Hematopoietic multipotent progenitor cell treated with erythropoietin and hydrocortisone succinate and interleukin-3 and kit ligand, for 8 days (in vitro differentiated cells): ENCODE measurements around the gene CEL.
"Not testable (repeated sequence)": the region's sequence is repeated elsewhere in the genome, so short reads cannot be mapped to it uniquely, and the experiment has no call there.

Experiments used
- DNase-seq: peaks from one replicate; pipeline ENCODE4 v3.0.0-alpha.2; 2015

The CEL gene

DNA sequence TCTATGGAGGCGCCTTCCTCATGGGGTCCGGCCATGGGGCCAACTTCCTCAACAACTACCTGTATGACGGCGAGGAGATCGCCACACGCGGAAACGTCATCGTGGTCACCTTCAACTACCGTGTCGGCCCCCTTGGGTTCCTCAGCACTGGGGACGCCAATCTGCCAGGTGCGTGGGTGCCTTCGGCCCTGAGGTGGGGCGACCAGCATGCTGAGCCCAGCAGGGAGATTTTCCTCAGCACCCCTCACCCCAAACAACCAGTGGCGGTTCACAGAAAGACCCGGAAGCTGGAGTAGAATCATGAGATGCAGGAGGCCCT is 3.2 kb downstream of the CEL start:
- DNase-seq = no peak

DNA sequence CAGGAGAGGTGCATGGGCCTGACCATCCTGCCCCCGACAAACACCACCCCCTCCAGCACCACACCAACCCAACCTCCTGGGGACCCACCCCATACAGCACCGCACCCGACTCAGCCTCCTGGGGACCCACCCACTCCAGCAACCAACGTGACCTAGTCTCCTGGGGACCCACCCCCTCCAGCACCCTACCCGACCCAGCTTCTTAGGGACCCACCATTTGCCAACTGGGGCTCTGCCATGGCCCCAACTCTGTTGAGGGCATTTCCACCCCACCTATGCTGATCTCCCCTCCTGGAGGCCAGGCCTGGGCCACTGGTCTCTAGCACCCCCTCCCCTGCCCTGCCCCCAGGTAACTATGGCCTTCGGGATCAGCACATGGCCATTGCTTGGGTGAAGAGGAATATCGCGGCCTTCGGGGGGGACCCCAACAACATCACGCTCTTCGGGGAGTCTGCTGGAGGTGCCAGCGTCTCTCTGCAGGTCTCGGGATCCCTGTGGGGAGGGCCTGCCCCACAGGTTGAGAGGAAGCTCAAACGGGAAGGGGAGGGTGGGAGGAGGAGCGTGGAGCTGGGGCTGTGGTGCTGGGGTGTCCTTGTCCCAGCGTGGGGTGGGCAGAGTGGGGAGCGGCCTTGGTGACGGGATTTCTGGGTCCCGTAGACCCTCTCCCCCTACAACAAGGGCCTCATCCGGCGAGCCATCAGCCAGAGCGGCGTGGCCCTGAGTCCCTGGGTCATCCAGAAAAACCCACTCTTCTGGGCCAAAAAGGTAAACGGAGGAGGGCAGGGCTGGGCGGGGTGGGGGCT is 4.6 kb downstream of the CEL start:
- no peak for DNase-seq

DNA sequence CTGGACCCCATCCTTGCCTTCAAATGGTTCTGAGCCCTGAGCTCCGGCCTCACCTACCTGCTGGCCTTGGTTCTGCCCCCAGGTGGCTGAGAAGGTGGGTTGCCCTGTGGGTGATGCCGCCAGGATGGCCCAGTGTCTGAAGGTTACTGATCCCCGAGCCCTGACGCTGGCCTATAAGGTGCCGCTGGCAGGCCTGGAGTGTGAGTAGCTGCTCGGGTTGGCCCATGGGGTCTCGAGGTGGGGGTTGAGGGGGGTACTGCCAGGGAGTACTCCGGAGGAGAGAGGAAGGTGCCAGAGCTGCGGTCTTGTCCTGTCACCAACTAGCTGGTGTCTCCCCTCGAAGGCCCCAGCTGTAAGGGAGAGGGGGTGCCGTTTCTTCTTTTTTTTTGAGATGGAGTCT is 5.2 kb downstream of the CEL start:
- DNase-seq = no peak

GRCh38 chr9:133067813-133068212 is 6.0 kb downstream of the CEL start:
- no peak for DNase-seq

DNA sequence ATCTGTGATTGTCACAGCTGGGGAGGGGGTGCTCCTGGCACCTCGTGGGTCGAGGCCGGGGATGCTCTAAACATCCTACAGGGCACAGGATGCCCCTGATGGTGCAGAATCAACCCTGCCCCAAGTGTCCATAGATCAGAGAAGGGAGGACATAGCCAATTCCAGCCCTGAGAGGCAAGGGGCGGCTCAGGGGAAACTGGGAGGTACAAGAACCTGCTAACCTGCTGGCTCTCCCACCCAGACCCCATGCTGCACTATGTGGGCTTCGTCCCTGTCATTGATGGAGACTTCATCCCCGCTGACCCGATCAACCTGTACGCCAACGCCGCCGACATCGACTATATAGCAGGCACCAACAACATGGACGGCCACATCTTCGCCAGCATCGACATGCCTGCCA is 6.7 kb downstream of the CEL start:
- DNase-seq = not testable (repeated sequence)

GRCh38 chr9:133070500-133070961 is 8.8 kb downstream of the CEL start:
- DNase-seq = not testable (repeated sequence)

DNA sequence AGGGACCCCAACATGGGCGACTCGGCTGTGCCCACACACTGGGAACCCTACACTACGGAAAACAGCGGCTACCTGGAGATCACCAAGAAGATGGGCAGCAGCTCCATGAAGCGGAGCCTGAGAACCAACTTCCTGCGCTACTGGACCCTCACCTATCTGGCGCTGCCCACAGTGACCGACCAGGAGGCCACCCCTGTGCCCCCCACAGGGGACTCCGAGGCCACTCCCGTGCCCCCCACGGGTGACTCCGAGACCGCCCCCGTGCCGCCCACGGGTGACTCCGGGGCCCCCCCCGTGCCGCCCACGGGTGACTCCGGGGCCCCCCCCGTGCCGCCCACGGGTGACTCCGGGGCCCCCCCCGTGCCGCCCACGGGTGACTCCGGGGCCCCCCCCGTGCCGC is 9.2 kb downstream of the CEL start:
- DNase-seq = not testable (repeated sequence)

GRCh38 chr9:133071484-133072150 is 9.8 kb downstream of the CEL start:
- no peak for DNase-seq

DNA sequence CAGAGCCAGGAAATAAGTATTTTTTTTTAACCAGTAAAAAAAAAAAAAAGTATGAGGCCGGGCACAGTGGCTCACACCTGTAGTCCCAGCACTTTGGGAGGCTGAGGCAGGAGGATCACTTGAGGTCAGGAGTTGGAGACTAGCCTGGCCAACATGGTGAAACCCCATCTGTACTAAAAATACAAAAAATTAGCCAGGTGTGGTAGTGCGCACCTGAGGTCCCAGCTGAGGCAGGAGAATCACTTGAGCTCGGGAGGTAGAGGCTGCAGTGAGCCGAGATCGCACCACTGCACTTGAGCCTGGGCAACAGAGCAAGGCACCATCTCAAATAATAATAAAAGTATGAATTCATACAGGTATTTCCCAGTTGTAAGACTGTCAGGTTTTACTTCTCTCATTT is 10.4 kb downstream of the CEL start:
- not testable (repeated sequence) for DNase-seq

DNA sequence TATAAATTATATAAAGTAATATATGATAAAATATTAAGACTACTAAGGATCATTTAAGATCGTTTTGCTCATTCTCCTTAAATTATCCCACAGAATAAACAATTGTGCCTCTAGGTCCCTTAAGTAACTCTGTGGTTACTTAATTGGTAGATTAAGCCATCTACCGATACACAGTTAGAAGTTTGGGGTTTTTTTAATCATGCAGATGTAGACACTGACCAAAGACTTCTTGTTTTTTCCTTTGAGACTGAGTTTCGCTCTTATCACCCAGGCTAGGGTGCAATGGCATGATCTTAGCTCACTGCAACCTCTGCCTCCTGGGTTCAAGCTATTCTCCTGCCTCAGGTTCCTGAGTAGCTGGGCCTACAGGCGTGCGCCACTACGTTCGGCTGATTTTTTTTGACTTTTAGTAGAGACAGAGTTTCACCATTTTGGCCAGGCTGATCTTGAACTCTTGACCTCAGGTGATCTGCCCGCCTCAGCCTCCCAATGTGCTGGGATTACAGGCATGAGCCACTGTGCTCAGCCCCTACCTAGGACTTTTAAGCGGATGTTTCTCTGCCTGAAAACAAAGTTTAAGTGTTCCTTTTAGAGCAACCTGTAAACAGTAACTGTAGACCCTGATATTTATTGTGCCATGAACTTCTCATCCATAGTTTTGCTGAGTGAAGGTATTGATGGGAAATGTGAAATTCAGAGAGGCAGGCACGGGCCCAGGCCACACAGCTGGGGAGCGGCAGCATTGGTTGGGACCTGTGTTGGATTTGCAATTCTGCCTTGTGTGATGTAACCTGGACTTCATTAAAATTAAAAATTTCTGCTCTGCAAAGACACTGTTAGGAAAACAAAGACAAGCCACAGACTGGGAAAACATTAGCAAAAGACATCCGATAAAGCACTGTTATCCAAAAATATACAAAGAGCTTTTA is 11.6 kb downstream of the CEL start:
- no peak for DNase-seq

DNA sequence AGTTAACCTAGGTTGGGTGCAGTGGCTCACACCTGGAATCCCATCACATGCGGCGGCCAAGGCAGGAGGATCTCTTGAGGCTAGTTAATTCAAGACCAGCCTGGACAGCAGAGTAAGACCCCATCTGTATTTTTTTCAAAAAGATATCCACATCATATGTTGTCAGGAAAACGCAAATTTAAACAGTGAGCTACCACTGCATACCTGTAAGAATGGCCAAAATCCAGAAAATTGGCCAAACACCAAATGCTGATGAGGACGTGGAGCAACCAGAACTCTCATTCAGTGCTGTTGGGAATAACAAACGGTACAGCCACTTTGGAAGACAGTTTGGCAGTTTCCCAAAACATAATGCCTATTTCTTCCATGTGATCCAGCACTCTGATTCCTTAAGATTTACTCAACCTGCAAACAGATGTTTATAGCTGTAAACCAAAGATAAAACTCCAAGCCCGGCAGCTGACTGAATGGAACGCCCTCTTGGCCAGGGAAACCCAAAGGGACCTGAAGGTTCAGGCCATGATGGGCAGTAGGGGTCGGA is 12.4 kb downstream of the CEL start:
- no peak for DNase-seq

GRCh38 chr9:133075925-133076630 is 14.3 kb downstream of the CEL start:
- no peak for DNase-seq

- DNase-seq = no peak
Observed at GRCh38 chr9:133076691-133077090, 14.9 kb downstream of the CEL start.

- no peak for DNase-seq
Observed at GRCh38 chr9:133078486-133078885, 16.7 kb downstream of the CEL start.

GRCh38 chr9:133080161-133080560 is 18.4 kb downstream of the CEL start:
- no peak for DNase-seq

DNA sequence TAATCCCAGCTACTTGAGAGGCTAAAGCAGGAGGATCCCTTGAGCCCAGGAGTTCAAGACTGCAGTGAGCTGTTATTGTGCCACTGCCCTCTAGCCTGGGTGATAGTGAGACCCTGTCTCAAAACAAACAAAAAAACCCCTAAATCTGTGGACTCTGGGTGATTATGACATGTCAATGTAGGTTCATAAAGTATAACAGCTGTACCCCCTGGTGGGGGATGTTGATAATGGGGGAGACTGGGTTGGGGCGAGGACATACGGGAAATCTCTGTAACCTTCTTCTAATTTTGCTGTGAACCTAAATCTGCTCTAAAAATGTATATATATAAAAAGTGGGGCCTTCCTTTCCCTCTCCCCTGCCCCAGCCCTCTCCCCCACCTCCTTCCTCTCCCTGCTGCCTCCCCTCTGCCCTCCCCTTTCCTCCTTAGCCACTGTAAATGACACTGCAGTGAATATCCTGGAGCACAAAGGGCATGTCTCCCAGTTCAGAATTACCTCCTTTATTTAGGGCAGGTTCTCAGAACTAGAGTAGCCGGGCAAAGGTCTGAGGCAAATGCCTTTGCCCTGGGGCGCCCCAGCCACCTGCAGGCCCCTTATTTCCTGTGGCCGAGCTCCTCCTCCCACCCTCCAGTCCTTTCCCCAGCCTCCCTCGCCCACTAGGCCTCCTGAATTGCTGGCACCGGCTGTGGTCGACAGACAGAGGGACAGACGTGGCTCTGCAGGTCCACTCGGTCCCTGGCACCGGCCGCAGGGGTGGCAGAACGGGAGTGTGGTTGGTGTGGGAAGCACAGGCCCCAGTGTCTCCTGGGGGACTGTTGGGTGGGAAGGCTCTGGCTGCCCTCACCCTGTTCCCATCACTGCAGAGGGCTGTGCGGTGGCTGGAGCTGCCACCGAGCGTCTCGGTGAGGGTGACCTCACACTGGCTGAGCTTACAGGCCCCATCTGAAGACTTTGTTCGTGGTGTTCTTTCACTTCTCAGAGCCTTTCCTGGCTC is 19.3 kb downstream of the CEL start:
- DNase-seq = not testable (repeated sequence)

DNA sequence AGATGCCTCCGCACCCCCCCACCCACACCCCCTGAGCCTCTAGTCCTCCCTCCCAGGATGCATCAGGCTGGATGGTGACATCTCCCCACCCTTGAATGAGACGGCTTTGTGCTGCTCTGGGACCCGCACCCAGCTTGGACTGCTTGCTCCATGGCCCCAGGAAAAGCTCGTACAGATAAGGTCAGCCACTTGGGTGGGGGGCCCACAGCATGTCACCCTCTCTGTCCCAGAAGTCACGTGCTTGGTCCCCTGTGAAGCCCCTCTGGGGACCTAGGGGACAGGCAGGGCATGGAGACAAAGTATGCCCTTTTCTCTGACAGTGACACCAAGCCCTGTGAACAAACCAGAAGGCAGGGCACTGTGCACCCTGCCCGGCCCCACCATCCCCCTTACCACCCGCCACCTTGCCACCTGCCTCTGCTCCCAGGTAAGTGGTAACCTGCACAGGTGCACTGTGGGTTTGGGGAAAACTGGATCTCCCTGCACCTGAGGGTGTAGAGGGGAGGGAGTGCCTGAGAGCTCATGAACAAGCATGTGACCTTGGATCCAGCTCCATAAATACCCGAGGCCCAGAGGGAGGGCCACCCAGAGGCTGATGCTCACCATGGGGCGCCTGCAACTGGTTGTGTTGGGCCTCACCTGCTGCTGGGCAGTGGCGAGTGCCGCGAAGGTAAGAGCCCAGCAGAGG is 20.3 kb downstream of the CEL start:
- not testable (repeated sequence) for DNase-seq

DNA sequence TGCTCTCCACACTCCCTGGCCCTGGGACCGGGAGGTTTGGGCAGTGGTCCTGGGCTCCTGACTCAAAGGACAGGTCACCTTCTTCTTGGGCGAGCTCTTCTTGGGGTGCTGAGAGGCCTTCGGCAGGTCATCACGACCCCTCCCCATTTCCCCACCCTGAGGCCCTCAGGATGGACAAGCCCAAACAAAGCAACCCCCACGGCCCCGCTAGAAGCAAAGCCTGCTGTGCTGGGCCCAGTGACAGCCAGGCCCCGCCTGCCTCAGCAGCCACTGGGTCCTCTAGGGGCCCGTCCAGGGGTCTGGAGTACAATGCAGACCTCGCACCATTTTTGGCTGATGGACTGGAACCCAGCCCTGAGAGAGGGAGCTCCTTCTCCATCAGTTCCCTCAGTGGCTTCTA is 21.9 kb downstream of the CEL start:
- DNase-seq = not testable (repeated sequence)

DNA sequence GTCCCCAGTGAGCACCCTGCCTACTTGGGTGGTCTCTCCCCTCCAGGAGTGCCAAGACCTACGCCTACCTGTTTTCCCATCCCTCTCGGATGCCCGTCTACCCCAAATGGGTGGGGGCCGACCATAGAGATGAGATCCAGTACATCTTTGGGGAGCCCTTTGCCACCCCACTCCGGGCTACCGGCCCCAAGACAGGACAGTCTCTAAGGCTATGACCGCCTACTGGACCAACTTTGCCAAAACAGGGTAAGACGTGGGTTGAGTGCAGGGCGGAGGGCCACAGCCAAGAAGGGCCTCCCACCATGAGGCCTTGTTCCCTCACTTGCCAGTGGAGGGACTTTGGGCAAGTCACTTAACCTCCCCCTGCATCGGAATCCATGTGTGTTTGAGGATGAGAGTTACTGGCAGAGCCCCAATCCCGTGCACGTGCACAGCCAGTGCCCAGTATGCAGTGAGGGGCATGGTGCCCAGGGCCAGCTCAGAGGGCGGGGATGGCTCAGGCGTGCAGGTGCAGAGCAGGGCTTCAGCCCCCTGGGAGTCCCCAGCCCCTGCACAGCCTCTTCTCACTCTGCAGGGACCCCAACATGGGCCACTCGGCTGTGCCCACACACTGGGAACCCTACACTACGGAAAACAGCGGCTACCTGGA is 24.6 kb downstream of the CEL start:
- DNase-seq = not testable (repeated sequence)

DNA sequence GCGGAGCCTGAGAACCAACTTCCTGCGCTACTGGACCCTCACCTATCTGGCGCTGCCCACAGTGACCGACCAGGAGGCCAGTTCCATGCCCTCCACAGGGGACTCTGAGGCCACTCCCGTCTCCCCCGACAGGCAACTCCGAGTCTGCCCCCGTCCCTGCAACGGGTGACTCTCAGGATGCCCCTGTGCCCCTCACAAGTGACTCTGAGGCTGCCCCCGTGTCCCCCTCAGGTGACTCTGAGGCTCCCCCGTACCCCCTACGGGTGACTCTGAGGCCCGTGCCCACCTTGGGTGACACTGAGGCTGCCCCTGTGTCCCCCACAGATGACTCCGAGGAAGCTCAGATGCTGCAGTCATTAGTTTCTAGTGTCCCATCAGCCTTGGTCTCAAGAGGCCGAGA is 25.1 kb downstream of the CEL start:
- DNase-seq = no peak
